Activated CD4-positive, alpha-beta T cell treated with anti-CD3 and anti-CD28 coated beads, Interleukin-2, amount 50 U/mL, for 4 hours (primary cell): ENCODE measurements around the gene PASK.
A peak's percentile ranks its signal among the peaks of the same experiment; 100 is the strongest.
"Not testable (repeated sequence)": the region's sequence is repeated elsewhere in the genome, so short reads cannot be mapped to it uniquely, and the experiment has no call there.

Source experiments
- DNase-seq, 2 experiments: peaks; one replicate each; pipeline ENCODE4 v3.0.0-alpha.2; 2020

The PASK gene

GRCh38 chr2:241102239-241102803 is 47.0 kb downstream of the PASK start, which contains the start of gene MTERF4:
Gene MTERF4 (minus strand): TSS chr2:241102287. CDS start chr2:241102273, 14 bp downstream.
- peak; percentile 80 to 84 for DNase-seq

GRCh38 chr2:241099246-241099645 is 50.0 kb downstream of the PASK start:
- DNase-seq: no peak

GRCh38 chr2:241096979-241097378 is 52.3 kb downstream of the PASK start:
- DNase-seq: no peak

- DNase-seq: peak; percentile 13 to 29
Observed at GRCh38 chr2:241095594-241096290, 53.5 kb downstream of the PASK start.

- DNase-seq: no peak
Observed at GRCh38 chr2:241094924-241095420, 54.3 kb downstream of the PASK start.

GRCh38 chr2:241094172-241094571 is 55.1 kb downstream of the PASK start:
- no peak for DNase-seq

GRCh38 chr2:241093133-241093781 is 56.0 kb downstream of the PASK start:
- not testable (repeated sequence) for DNase-seq

- DNase-seq: no peak
Observed at GRCh38 chr2:241092677-241093076, 56.6 kb downstream of the PASK start.

GRCh38 chr2:241091734-241092445 is 57.4 kb downstream of the PASK start:
- no peak for DNase-seq

- no peak for DNase-seq
Observed at GRCh38 chr2:241091201-241091600, 58.1 kb downstream of the PASK start.

GRCh38 chr2:241088791-241089732 is 60.2 kb downstream of the PASK start:
- no peak for DNase-seq

- DNase-seq: no peak
Observed at GRCh38 chr2:241088376-241088775, 60.9 kb downstream of the PASK start.

- no peak for DNase-seq
Observed at GRCh38 chr2:241087420-241088268, 61.6 kb downstream of the PASK start.

- DNase-seq: no peak
Observed at GRCh38 chr2:241084856-241085444, 64.3 kb downstream of the PASK start.

GRCh38 chr2:241083091-241083415 is 66.2 kb downstream of the PASK start:
- DNase-seq: no peak

- DNase-seq: no peak
Observed at GRCh38 chr2:241082341-241083090, 66.8 kb downstream of the PASK start.

GRCh38 chr2:241081643-241082340 is 67.5 kb downstream of the PASK start:
- no peak for DNase-seq

- DNase-seq: no peak
Observed at GRCh38 chr2:241081190-241081642, 68.1 kb downstream of the PASK start.
